Spleen (tissue), 11 donors: Measurements from ENCODE around the gene TDRD12. TPM values are rescaled to one million over a fixed set of nuclear protein-coding genes. Genes with fewer than 3 reads are reported as not detected.

Experiments
- DNase-seq: peaks from one replicate; pipeline ENCODE4 v3.0.0-alpha.2; 2020
- H3K27ac ChIP-seq, 8 donors: fragments of 200-600 bp; sonication (generic) in 7 of 8; 1 replicate in 4 of 8; 2 replicates in 4 of 8; pipeline versions ENCODE4 v1.5.0 to v1.8.0; 2016 to 2021; ENCODE audit warnings: inconsistent platforms in 4 of 8, mild to moderate bottlenecking in 4 of 8, moderate library complexity in 1 of 8
- H3K27me3 ChIP-seq, 7 donors: fragments of 200-600 bp; sonication (generic) in 6 of 7; replicated peaks in 1 of 7; 1 replicate in 4 of 7; 2 replicates in 3 of 7; pipeline versions ENCODE4 v1.5.0 to v1.8.0; 2016 to 2021; ENCODE audit warnings: inconsistent platforms in 3 of 7, mild to moderate bottlenecking in 1 of 7
- H3K36me3 ChIP-seq, 6 donors: fragments of 200-600 bp; sonication (generic) in 5 of 6; 1 replicate in 4 of 6; 2 replicates in 2 of 6; pipeline versions ENCODE4 v1.5.0 to v1.8.0; 2016 to 2021; ENCODE audit warnings: inconsistent platforms in 2 of 6
- H3K4me1 ChIP-seq, 6 donors: fragments of 200-600 bp; sonication (generic) in 5 of 6; 1 replicate in 3 of 6; 2 replicates in 3 of 6; pipeline versions ENCODE4 v1.5.0 to v1.8.0; 2016 to 2021; ENCODE audit warnings: inconsistent platforms in 3 of 6
- H3K4me3 ChIP-seq, 8 donors: fragments of 200-600 bp; sonication (generic) in 7 of 8; 1 replicate in 4 of 8; 2 replicates in 4 of 8; pipeline versions ENCODE4 v1.5.0 to v1.8.0; 2016 to 2021; ENCODE audit warnings: inconsistent platforms in 4 of 8, mild to moderate bottlenecking in 4 of 8, moderate library complexity in 2 of 8
- H3K9me3 ChIP-seq, 8 donors: fragments of 200-600 bp; sonication (generic) in 7 of 8; 1 replicate in 4 of 8; 2 replicates in 4 of 8; pipeline versions ENCODE4 v1.5.0 to v1.8.0; 2016 to 2021; ENCODE audit warnings: inconsistent platforms in 4 of 8
- CTCF ChIP-seq, 11 experiments: fragments of 200-600 bp in 7 of 11; fragments of 450-650 bp in 4 of 11; sonication (generic) in 4 of 11; IDR thresholded peaks in 8 of 11; conservative IDR thresholded peaks in 3 of 11; 1 replicate in 7 of 11; 2 replicates in 4 of 11; pipeline versions ENCODE4 v1.4.0 to v1.8.0; 2016 to 2021; ENCODE audit warnings: antibody characterized with exemption in 11 of 11, inconsistent platforms in 4 of 11, mild to moderate bottlenecking in 1 of 11
- POLR2A ChIP-seq, 3 donors: fragments of 450-650 bp; IDR thresholded peaks; one replicate each; pipeline ENCODE4 v1.5.1; 2017; ENCODE audit warnings: antibody characterized with exemption in 3 of 3, mild to moderate bottlenecking in 1 of 3
- POLR2AphosphoS5 ChIP-seq, 3 donors: sonication (generic); formaldehyde crosslinking; IDR thresholded peaks; one replicate each; pipeline ENCODE4 v1.5.1; 2017; ENCODE audit warnings: antibody characterized with exemption in 3 of 3
- WGBS, 5 donors: extraction: QIAGEN DNeasy Blood & Tissue Kit in 3 of 5; methylation state at CpG; one replicate each; pipeline versions ENCODE4 v1.1.5 to v1.1.7; 2013 to 2018; 5-methylcytosine and 5-hydroxymethylcytosine counted together
- intact Hi-C: fragments of 100-400 bp; cut with DNase I; formaldehyde crosslinking; loops from one replicate; pipeline ENCODE4 v1.15.0; 2023; ENCODE audit warnings: low total_unique reads
- polyA plus RNA-seq, 3 donors: library from polyadenylated mRNA; stranded (reverse); fragments of 200-250 nt; gene quantifications; one replicate each; pipeline ENCODE4 v1.2.1, GENCODE V29; 2013
- total RNA-seq, 7 donors: library from RNA; depleted of rRNA in 3 of 7; stranded (reverse); fragments of >200 nt in 3 of 7; fragmentation: NEBNext Ultra II Directional in 4 of 7; extraction: Animal tissue kit (Norgen Biotek cat#: 25700) in 4 of 7; gene quantifications; one replicate each; pipeline versions ENCODE4 v1.1.0 to v1.2.1, GENCODE V29; 2016 to 2021
- donor health status: healthy with polysubstance abuse.
- donor health status: DM: no; HTN: no; CAD: no; lungs with moderate emphysema.
- donor health status: DM: no; HTN: no; CAD: no.
- donor health status: Bipolar disorder and iron deficiency.
- donor health status: healthy.
- donor health status: DM: no; HTN: no; CAD: no.
- donor health status: DM: yes; HTN: yes; CAD: no.

TDRD12 gene
- total and polyA plus RNA-seq, 10 donors, result 0.03 to 4.3 (median 0.33) TPM; not detected in 4

GRCh38 chr19:32810452-32810851 is 90.9 kb downstream of the TDRD12 start:
- DNase-seq, result no peak
- Histone ChIP-seq H3K4me1 (no peaks in the 10 kb centered on the region), H3K27me3 (peaks cover 0 to 8% (median 0%) of the 10 kb centered on the region in 7 donors), H3K4me3 (no peak overlapping the region), H3K9me3 (no peaks in the 10 kb centered on the region), H3K27ac (no peak overlapping the region), H3K36me3 (no peaks in the 10 kb centered on the region)
- intact Hi-C loops, result no loop called here
- WGBS, 5 donors, result 84 to 92% (median 85%) methylated on average over 9 of the region's 9 CpGs
- TF ChIP-seq POLR2A (IDR thresholded peaks at IDR 0.05), result no peak

DNA sequence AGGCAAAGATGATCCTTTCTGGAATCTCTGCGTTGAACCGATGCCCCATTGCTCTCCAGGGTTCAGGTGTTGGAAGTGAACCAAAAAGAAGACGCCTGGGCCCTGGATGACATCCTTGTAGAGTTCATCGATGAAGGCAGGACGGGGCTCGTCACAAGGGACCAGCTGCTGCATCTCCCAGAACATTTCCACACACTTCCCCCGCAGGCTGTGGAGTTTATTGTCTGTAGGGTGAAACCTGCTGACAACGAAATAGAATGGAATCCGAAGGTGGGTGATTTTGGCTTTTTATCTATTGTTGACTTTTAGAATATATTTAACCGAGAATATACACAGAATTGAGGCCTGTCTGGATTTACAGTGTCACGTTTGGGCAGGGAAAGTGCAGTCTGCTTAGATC is 91.6 kb downstream of the TDRD12 start:
- H3K27ac ChIP-seq, result no peak overlapping the region
- no peaks in the 10 kb centered on the region for H3K9me3 ChIP-seq
- H3K36me3 ChIP-seq, result no peaks in the 10 kb centered on the region
- H3K27me3 ChIP-seq, result peaks cover 0 to 8% (median 0%) of the 10 kb centered on the region in 7 donors
- 88 to 93% (median 91%) methylated on average over 11 of the region's 11 CpGs for WGBS, 5 donors
- intact Hi-C loops, result no loop called here
- H3K4me3 ChIP-seq, result no peak overlapping the region
- TF ChIP-seq CTCF (IDR thresholded peaks at IDR 0.05 in 8 of 11, conservative IDR thresholded peaks at IDR 0.05 in 3 of 11) (no peak), POLR2AphosphoS5 (IDR thresholded peaks at IDR 0.05) (no peak), POLR2A (IDR thresholded peaks at IDR 0.05) (no peak)
- no peaks in the 10 kb centered on the region for H3K4me1 ChIP-seq
- DNase-seq, result no peak

- intact Hi-C loops, result no loop called here
- H3K27me3 ChIP-seq, result peaks cover 0 to 5% (median 0%) of the 10 kb centered on the region in 7 donors
- DNase-seq, result no peak
- WGBS, 5 donors, result 78 to 89% (median 84%) methylated on average over 10 of the region's 10 CpGs
- H3K4me1 ChIP-seq, result no peaks in the 10 kb centered on the region
- H3K9me3 ChIP-seq, result no peaks in the 10 kb centered on the region
- H3K36me3 ChIP-seq, result no peaks in the 10 kb centered on the region
- TF ChIP-seq CTCF (IDR thresholded peaks at IDR 0.05 in 8 of 11, conservative IDR thresholded peaks at IDR 0.05 in 3 of 11), result no peak
- TF ChIP-seq POLR2A (IDR thresholded peaks at IDR 0.05), result no peak
- no peak for TF ChIP-seq POLR2AphosphoS5 (IDR thresholded peaks at IDR 0.05)
- no peak overlapping the region for H3K4me3 ChIP-seq
- no peak overlapping the region for H3K27ac ChIP-seq
Measured at GRCh38 chr19:32812036-32812435, 92.5 kb downstream of the TDRD12 start.

- 84 to 96% (median 87%) methylated on average over 3 of the region's 3 CpGs for WGBS, 5 donors
Measured at GRCh38 chr19:32812571-32812970, 93.0 kb downstream of the TDRD12 start.

More at GRCh38 chr19:32812571-32812970, 93.0 kb downstream of the TDRD12 start:
- no peak overlapping the region for H3K27ac ChIP-seq
- no peaks in the 10 kb centered on the region for H3K4me1 ChIP-seq
- H3K36me3 ChIP-seq, result no peaks in the 10 kb centered on the region
- H3K4me3 ChIP-seq, result no peak overlapping the region
- H3K9me3 ChIP-seq, result no peaks in the 10 kb centered on the region
- no peak for TF ChIP-seq CTCF (IDR thresholded peaks at IDR 0.05 in 8 of 11, conservative IDR thresholded peaks at IDR 0.05 in 3 of 11)
- TF ChIP-seq POLR2AphosphoS5 (IDR thresholded peaks at IDR 0.05), result no peak
- no peak for TF ChIP-seq POLR2A (IDR thresholded peaks at IDR 0.05)
- no peak for DNase-seq
- peaks cover 0 to 5% (median 0%) of the 10 kb centered on the region in 7 donors for H3K27me3 ChIP-seq
- intact Hi-C loops, result no loop called here
